GM20431 (cell line): Measurements from ENCODE around the gene CFAP74.

Source experiments
- in situ Hi-C: fragments of 300-500 bp; cut with MseI, MboI; formaldehyde crosslinking; loops from one replicate; pipeline ENCODE4 v1.15.0; 2020; ENCODE audit warnings: low sequenced_read_pairs; ENCODE audit not compliant: unreplicated experiment

The CFAP74 gene

DNA sequence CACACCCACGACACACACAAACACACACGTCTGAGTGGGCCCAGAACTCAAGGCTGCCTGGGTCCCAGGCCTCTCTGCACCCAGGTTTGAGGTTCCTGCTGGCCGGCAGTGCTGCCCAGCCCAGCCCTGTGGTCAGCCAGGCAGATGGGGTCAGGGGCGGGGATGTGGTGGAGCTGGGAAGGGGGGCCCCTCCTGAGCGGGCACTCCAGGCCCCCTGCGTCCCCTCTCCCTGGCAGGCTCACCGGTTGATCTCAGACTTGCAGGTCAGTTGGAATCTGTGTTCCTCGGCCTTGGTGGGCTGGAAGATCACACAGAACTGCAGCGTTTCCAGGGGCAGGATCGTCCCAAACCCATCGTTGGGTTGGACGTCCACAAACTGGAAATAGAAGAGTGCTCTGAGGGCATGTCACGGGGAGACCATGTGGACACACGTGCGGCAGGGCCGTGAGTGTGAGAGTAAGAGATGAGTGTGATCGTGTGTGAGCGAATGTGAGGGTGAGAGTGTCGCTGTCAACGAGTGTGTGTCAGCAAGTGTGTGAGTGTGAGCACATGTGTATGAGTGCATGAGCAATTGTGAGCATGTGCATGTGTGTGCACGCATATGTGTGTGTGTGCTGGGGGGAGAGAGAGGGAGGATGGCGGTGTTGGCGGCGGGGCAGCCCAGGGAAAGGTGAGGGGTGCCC lies 64.8 kb downstream of the CFAP74 start:
- in situ Hi-C loops, result loop anchor here (25.0 kb wide), 1 partner anchor 424 kb away; no protein-coding TSS in a partner anchor

DNA sequence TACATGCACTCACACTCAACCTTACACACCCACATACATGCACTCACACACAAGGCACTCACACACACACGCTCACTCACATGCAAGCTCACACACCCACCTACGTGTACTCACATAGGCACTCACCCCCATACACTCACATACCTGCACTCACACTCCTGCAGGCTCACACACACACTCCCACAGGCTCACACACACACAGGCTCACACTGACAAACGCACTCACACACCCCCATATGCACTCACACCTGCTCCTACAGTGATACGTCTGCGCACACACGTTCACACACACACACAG lies 65.4 kb downstream of the CFAP74 start:
- in situ Hi-C loops, result loop anchor here (25.0 kb wide), 1 partner anchor 424 kb away; no protein-coding TSS in a partner anchor

GRCh38 chr1:1937549-1938275 lies 65.9 kb downstream of the CFAP74 start:
- in situ Hi-C loops, result loop anchor here (25.0 kb wide), 1 partner anchor 425 kb away; no protein-coding TSS in a partner anchor

DNA sequence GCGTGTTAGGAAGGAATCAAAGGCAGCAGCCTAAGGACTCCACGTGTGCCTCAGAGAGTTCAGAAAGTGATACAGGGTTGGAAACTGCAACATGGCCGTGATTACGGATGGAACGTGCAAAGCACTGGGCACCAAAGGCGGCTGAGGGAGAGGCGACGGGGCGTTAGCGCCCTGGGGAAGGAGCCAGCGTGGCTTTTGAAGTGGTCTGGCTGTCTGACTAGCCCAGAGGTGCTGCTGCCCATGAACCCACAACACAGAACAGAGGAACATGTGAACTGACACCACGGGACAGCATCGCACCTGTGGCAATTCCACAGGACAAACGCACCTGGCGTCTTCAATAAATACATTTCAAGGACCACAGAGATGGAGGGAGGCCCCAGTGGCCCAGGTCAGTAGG lies 66.5 kb downstream of the CFAP74 start:
- in situ Hi-C loops, result loop anchor here (25.0 kb wide), 1 partner anchor 425 kb away; no protein-coding TSS in a partner anchor

GRCh38 chr1:1934848-1935247 lies 68.7 kb downstream of the CFAP74 start:
- in situ Hi-C loops, result loop anchor here (25.0 kb wide), 1 partner anchor 427 kb away; no protein-coding TSS in a partner anchor

DNA sequence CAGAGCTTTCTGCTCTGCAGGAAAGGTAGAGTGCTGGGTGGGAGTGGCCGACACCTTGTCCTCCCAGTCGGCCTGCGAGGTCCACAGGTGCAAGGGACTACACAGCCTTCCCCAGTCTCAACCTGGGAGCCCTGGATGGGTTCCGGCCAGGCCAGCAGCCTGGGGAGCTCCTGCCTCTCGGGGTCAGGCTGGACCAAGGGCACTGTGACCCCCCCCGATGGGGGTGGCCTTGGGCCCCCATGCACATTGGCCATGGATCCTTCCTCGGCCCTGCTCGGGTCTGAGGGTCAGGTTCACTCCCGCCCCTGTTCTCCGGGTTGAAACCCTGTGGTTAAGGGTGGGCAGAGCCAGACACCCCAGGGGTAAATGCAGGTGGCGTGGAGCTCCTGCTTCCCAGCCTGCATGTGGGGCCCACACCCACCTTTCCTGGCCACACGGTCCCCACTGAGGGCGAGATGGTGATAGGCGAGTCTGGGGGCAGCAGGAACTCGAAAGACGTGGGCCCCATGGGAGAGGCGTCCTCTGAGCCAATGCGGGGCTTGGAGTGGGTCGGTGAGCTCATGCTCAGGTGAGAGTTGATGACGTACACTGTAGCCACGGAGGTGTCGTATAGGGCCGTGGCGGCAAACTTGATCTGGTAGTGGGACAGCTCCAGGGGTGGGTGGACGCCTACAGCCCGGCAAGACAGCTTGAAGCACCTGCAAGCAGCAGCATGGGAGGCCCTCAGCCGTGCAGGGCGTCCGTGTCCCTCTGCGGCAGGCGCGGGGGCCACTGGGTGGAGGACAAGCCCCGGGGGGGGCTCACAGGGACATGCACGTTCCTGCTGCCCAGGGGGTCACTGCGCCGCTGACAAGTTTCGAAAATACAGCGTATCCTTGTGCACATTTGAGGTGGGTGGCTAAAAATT lies 73.7 kb downstream of the CFAP74 start:
- in situ Hi-C loops, result loop anchor here (25.0 kb wide), 1 partner anchor 432 kb away; no protein-coding TSS in a partner anchor

DNA sequence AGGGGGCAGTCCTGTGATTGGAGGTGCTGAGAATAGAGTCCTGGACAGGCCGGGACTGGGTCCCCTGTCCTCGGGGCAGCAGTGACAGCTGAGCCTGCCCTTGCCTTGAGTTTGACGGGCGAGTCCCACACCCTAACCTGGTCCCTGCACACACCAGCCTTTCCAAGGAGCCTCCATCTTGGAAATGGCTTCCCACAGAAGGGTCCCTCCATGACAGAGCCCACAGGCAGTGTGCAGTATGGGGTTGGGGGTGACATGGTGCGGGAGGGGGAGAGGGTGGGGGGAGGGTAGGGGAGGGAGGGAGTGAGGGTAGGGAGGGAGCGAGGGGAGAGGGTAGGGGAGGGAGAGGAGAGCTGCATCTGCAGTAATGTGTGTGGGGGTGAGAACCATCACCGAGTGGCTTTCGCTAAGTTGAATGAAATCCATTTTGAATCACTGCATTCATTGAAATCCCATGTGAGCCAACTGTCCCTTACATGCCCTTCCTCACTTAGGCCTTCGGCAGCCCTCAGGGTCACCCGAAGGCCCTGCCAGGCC lies 74.4 kb downstream of the CFAP74 start:
- in situ Hi-C loops, result loop anchor here (25.0 kb wide), 1 partner anchor 433 kb away; no protein-coding TSS in a partner anchor

- in situ Hi-C loops, result loop anchor here (25.0 kb wide), 1 partner anchor 434 kb away; no protein-coding TSS in a partner anchor
These were observed 75.1 kb downstream of the CFAP74 start for GRCh38 chr1:1928231-1929101.

DNA sequence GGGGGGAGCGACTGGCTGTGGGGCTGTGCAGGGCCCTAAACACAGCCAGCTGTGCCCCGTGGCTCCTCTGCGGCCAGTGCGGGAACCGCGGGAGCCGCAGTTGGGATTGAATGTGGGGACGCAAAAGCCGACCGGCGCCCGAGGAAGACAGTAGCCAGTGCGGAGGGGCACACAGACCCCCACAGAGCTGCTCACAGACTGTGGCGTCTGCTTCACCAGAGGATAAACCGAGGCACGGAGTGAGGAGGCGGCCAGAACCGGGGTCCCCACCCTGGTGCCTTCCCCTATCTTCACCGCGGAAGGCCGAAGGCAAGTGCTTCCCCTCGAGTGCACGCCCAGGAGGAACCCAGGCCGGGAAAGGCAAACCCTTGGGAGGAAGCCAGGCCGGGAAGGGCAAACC lies 75.8 kb downstream of the CFAP74 start:
- in situ Hi-C loops, result loop anchor here (25.0 kb wide), 1 partner anchor 435 kb away; no protein-coding TSS in a partner anchor

- in situ Hi-C loops, result loop anchor here (25.0 kb wide), 1 partner anchor 435 kb away; no protein-coding TSS in a partner anchor
These were observed 76.5 kb downstream of the CFAP74 start for GRCh38 chr1:1926886-1927660.

GRCh38 chr1:1926346-1926811 lies 77.2 kb downstream of the CFAP74 start:
- in situ Hi-C loops, result loop anchor here (25.0 kb wide), 1 partner anchor 436 kb away; no protein-coding TSS in a partner anchor

GRCh38 chr1:1925437-1926345 lies 77.9 kb downstream of the CFAP74 start:
- in situ Hi-C loops, result loop anchor here (25.0 kb wide), 1 partner anchor 437 kb away; no protein-coding TSS in a partner anchor

GRCh38 chr1:1924849-1925248 lies 78.7 kb downstream of the CFAP74 start:
- in situ Hi-C loops, result loop anchor here (25.0 kb wide), 1 partner anchor 437 kb away; no protein-coding TSS in a partner anchor

GRCh38 chr1:1924386-1924785 lies 79.2 kb downstream of the CFAP74 start:
- in situ Hi-C loops, result no loop called here

DNA sequence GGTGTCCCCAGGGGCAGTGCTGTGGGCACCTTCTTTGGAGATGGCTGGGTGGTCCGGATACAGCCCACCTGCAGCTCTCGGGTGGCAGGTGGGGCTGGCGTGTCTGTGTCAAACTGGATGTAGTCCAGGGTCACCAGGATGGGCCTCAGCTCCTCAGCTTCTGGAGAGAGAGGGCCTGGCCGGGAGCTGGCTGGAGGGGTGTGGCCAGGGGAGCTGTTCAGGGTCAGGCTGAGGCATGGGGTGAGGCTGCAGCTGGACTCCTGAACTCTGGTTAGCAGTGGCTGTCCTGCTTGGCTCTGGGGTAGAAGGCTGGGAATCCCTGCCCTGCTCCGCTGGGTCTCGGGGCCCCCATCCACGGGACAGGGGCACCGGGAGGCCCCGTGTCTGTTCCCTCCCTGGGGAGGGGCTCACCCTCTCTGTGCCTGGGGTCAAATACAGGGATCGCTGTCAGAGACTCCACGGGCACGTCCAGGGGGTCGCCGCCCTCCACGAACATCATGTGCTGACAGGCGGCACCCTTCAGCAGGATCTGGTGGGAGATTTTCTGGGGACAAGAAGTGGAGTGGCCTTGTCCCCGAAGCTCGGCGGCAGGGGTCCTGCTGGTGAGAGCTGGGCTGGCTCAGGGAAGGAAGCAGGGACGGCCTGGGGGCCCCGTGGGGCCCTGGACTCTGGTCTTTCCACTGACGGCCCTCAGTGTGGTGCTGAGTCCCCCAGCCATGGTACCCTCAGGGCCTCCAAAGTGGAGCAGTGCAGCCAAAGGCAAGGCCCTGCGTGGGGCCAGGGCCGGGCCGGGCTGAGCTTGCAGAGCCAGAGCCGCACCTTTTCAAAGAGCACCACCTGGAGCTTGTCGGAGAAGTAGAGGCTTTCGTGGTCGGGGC lies 80.4 kb downstream of the CFAP74 start:
- in situ Hi-C loops, result no loop called here

DNA sequence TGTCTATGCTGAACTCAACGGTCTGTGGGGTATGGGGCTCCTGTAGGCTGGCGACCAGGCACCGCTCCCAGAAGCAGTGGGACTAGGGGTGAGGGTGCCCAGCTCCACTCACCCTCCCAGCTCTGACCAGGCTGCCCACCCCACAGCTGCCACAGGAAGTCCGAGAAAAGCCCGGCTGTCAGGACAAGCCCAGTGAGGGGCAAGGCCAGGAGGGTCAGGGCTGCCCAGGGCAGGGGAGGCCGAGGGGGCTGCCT lies 81.0 kb downstream of the CFAP74 start:
- in situ Hi-C loops, result no loop called here
